Transverse colon (tissue), 4 donors: Measurements from ENCODE around the gene EVI5.

Experiments used
- CTCF ChIP-seq, 5 experiments: fragments of 200-600 bp in 3 of 5; fragments of 450-650 bp in 2 of 5; sonication (generic) in 3 of 5; IDR thresholded peaks; 1 replicate in 2 of 5; 2 replicates in 3 of 5; pipeline ENCODE4 v1.5.1; 2016 to 2017; ENCODE audit warnings: antibody characterized with exemption in 5 of 5, inconsistent platforms in 3 of 5, mild to moderate bottlenecking in 2 of 5, moderate library complexity in 1 of 5
- EP300 ChIP-seq: sonication (generic); formaldehyde crosslinking; IDR thresholded peaks from one replicate; pipeline ENCODE4 v1.6.1; 2017; ENCODE audit warnings: antibody characterized with exemption, low read depth
- POLR2A ChIP-seq: fragments of 450-650 bp; IDR thresholded peaks from one replicate; pipeline ENCODE4 v1.6.1; 2016; ENCODE audit warnings: antibody characterized with exemption, mild to moderate bottlenecking, moderate library complexity
- POLR2AphosphoS5 ChIP-seq, 3 donors: sonication (generic); formaldehyde crosslinking; IDR thresholded peaks; one replicate each; pipeline ENCODE4 v1.6.1; 2016; ENCODE audit warnings: antibody characterized with exemption in 3 of 3

GRCh38 chr1:92493139-92493538 is 291.8 kb downstream of the EVI5 start:
- TF ChIP-seq CTCF (IDR thresholded peaks at IDR 0.05) (no peak), POLR2A (no peak), POLR2AphosphoS5 (IDR thresholded peaks at IDR 0.05) (no peak), EP300 (no peak)
